Cardiac muscle cell (in vitro differentiated cells and primary cell): ENCODE measurements around the gene PAK4. TPM values are rescaled to one million over a fixed set of nuclear protein-coding genes. Genes with fewer than 3 reads are reported as not detected.

ENCODE experiments used
- DNase-seq, 2 donors: peaks; one replicate each; pipeline versions ENCODE4 v3.0.0 to v3.0.0-alpha.2; 2010 to 2017; ENCODE audit warnings: low read depth in 1 of 2, low spot score in 1 of 2
- H3K27ac ChIP-seq: fragments of 200-600 bp; sonication (generic); 2 replicates; pipeline ENCODE4 v1.5.1; 2016
- H3K27me3 ChIP-seq: fragments of 200-600 bp; sonication (generic); 2 replicates; pipeline ENCODE4 v1.6.0; 2016; ENCODE audit warnings: control low read depth
- H3K36me3 ChIP-seq: fragments of 200-600 bp; sonication (generic); 2 replicates; pipeline ENCODE4 v1.5.1; 2016; ENCODE audit warnings: control low read depth
- H3K4me1 ChIP-seq: fragments of 200-600 bp; sonication (generic); 2 replicates; pipeline ENCODE4 v1.8.1; 2017; ENCODE audit warnings: low read depth, mild to moderate bottlenecking, mixed run types
- H3K4me3 ChIP-seq: fragments of 200-600 bp; sonication (generic); 2 replicates; pipeline ENCODE4 v1.5.1; 2016; ENCODE audit warnings: mild to moderate bottlenecking
- H3K9me3 ChIP-seq: fragments of 200-600 bp; sonication (generic); 2 replicates; pipeline ENCODE4 v1.5.1; 2017; ENCODE audit warnings: low read depth, mild to moderate bottlenecking, control low read depth
- CTCF ChIP-seq: IDR thresholded peaks from 2 replicates; pipeline ENCODE4 v1.5.1; 2012; ENCODE audit warnings: low read depth, mild to moderate bottlenecking, low read length
- polyA plus RNA-seq: library from polyadenylated mRNA; unstranded; fragments of >200 nt; fragmentation: Nextera tagmentation; extraction: Ambion mirVana; gene quantifications from 2 replicates; pipeline ENCODE4 v1.2.1, GENCODE V29; 2016
- total RNA-seq: library from RNA; depleted of rRNA; stranded (reverse); fragments of >200 nt; gene quantifications from 2 replicates; pipeline ENCODE4 v1.2.3, GENCODE V29; 2016

Gene PAK4
- total and polyA plus RNA-seq, 2 experiments from 2014 or later: 32.5 to 57.9 TPM

GRCh38 chr19:39082745-39083598 lies 42.6 kb upstream of the PAK4 start:
- no peak for TF ChIP-seq CTCF
- H3K27me3 ChIP-seq: peaks cover 98% of the 10 kb centered on the region
- no peak overlapping the region for H3K4me3 ChIP-seq

GRCh38 chr19:39083599-39083982 lies 42.0 kb upstream of the PAK4 start:
- Histone ChIP-seq H3K4me1 (no peaks in the 10 kb centered on the region), H3K9me3 (no peaks in the 10 kb centered on the region), H3K27me3 (peaks cover 98% of the 10 kb centered on the region), H3K36me3 (no peaks in the 10 kb centered on the region), H3K4me3 (no peak overlapping the region), H3K27ac (no peak overlapping the region)
- TF ChIP-seq CTCF: no peak
- DNase-seq: no peak

More at GRCh38 chr19:39082745-39083598, 42.6 kb upstream of the PAK4 start:
- Histone ChIP-seq H3K4me1 (no peaks in the 10 kb centered on the region), H3K9me3 (no peaks in the 10 kb centered on the region), H3K36me3 (no peaks in the 10 kb centered on the region), H3K27ac (no peak overlapping the region)
- DNase-seq: no peak

- Histone ChIP-seq H3K36me3 (no peaks in the 10 kb centered on the region), H3K27me3 (peaks cover 95% of the 10 kb centered on the region), H3K4me1 (no peaks in the 10 kb centered on the region), H3K9me3 (no peaks in the 10 kb centered on the region), H3K27ac (no peak within 1 kb of the TSS), H3K4me3 (no peak within 1 kb of the TSS)
- DNase-seq: peak in 1 of 2 donors; percentile 11
- TF ChIP-seq CTCF: no peak
Observed at GRCh38 chr19:39083983-39084731, 41.4 kb upstream of the PAK4 start, which contains the start of gene ACP7. TSS of gene ACP7 (plus strand) at chr19:39084368. CDS start at chr19:39085270, 902 bp downstream.

GRCh38 chr19:39084732-39085080 lies 40.9 kb upstream of the PAK4 start:
- peaks cover 95% of the 10 kb centered on the region for H3K27me3 ChIP-seq
- no peak overlapping the region for H3K4me3 ChIP-seq
- TF ChIP-seq CTCF: no peak
- no peak overlapping the region for H3K27ac ChIP-seq
- no peak for DNase-seq
- no peaks in the 10 kb centered on the region for H3K4me1 ChIP-seq
- no peaks in the 10 kb centered on the region for H3K9me3 ChIP-seq
- H3K36me3 ChIP-seq: no peaks in the 10 kb centered on the region

GRCh38 chr19:39085392-39085791 lies 40.2 kb upstream of the PAK4 start:
- no peak for TF ChIP-seq CTCF
- Histone ChIP-seq H3K27me3 (peaks cover 92% of the 10 kb centered on the region), H3K4me1 (no peaks in the 10 kb centered on the region), H3K9me3 (no peaks in the 10 kb centered on the region), H3K36me3 (no peaks in the 10 kb centered on the region), H3K4me3 (no peak overlapping the region), H3K27ac (no peak overlapping the region)
- DNase-seq: no peak
